Endodermal cell (in vitro differentiated cells): ENCODE measurements around the gene LINC01488. TPM values are rescaled to one million over a fixed set of nuclear protein-coding genes. Genes with fewer than 3 reads are reported as not detected.

Experiments used
- DNase-seq: peaks from one replicate; pipeline ENCODE4 v3.0.0-alpha.2; 2017
- H3K27ac ChIP-seq: 2 replicates; pipeline ENCODE4 v1.5.1; 2013; ENCODE audit warnings: mild to moderate bottlenecking, low read depth, low read length, moderate library complexity
- H3K27me3 ChIP-seq: 2 replicates; pipeline ENCODE4 v1.6.1; 2013; ENCODE audit warnings: mild to moderate bottlenecking, low read length, moderate library complexity; ENCODE audit not compliant: insufficient read depth, control insufficient read depth, poor library complexity, severe bottlenecking
- H3K36me3 ChIP-seq: 2 replicates; pipeline ENCODE4 v1.7.0; 2013; ENCODE audit warnings: mild to moderate bottlenecking, low read length, moderate library complexity; ENCODE audit not compliant: control insufficient read depth, insufficient read depth
- H3K4me1 ChIP-seq: one replicate; pipeline ENCODE4 v1.7.0; 2013; ENCODE audit warnings: low read length; ENCODE audit not compliant: control insufficient read depth, insufficient read depth
- H3K4me3 ChIP-seq: 2 replicates; pipeline ENCODE4 v1.5.1; 2013; ENCODE audit warnings: mild to moderate bottlenecking, low read length, moderate library complexity
- H3K9ac ChIP-seq: 2 replicates; pipeline ENCODE4 v1.6.1; 2013; ENCODE audit warnings: mild to moderate bottlenecking, low read length, moderate library complexity; ENCODE audit not compliant: poor library complexity, severe bottlenecking; ENCODE audit errors: extremely low read depth
- H3K9me3 ChIP-seq: 2 replicates; pipeline ENCODE4 v1.6.1; 2013; ENCODE audit warnings: mild to moderate bottlenecking, low read length, moderate library complexity; ENCODE audit not compliant: control insufficient read depth
- H3K27ac Mint-ChIP-seq: 2 replicates; pipeline ENCODE4 v1.8.0; 2020; ENCODE audit warnings: mixed read lengths
- H3K27me3 Mint-ChIP-seq: 2 replicates; pipeline ENCODE4 v1.8.0; 2021; ENCODE audit warnings: mild to moderate bottlenecking, mixed read lengths; ENCODE audit not compliant: insufficient read depth
- H3K36me3 Mint-ChIP-seq: 2 replicates; pipeline ENCODE4 v1.8.0; 2020; ENCODE audit warnings: low read depth, mixed read lengths
- H3K4me1 Mint-ChIP-seq: 2 replicates; pipeline ENCODE4 v1.8.0; 2020; ENCODE audit warnings: mixed read lengths
- H3K4me3 Mint-ChIP-seq: 2 replicates; pipeline ENCODE4 v1.8.0; 2020; ENCODE audit warnings: mild to moderate bottlenecking, moderate library complexity, mixed read lengths
- H3K9me3 Mint-ChIP-seq: 2 replicates; pipeline ENCODE4 v1.8.0; 2020; ENCODE audit warnings: mild to moderate bottlenecking, mixed read lengths
- CTCF ChIP-seq: fragments of 200-600 bp; sonication (generic); conservative IDR thresholded peaks from 2 replicates; pipeline ENCODE4 v1.5.0; 2021; ENCODE audit warnings: antibody characterized with exemption, mild to moderate bottlenecking
- WGBS, 2 experiments: methylation state at CpG; one replicate each; pipeline versions ENCODE4 v1.1.5 to v1.1.7; 2013; ENCODE audit warnings: missing lambda C conversion rate in 2 of 2, mixed read lengths in 1 of 2; ENCODE audit not compliant: insufficient coverage in 1 of 2, insufficient read length in 1 of 2; 5-methylcytosine and 5-hydroxymethylcytosine counted together
- total RNA-seq, 2 donors: library from RNA; stranded (reverse); fragmentation: NEBNext Ultra II Directional in 1 of 2; extraction: Animal tissue kit (Norgen Biotek cat#: 25700) in 1 of 2; gene quantifications; 2 replicates in 1 of 2; 3 replicates in 1 of 2; pipeline ENCODE4 v1.2.1, GENCODE V29; 2021

Gene LINC01488
- total RNA-seq, 2 donors from 2014 or later, result not detected

- no peak for TF ChIP-seq CTCF
- no peak for DNase-seq
- no peaks in the 10 kb centered on the region for H3K9me3 ChIP-seq
- H3K36me3 ChIP-seq, result no peaks in the 10 kb centered on the region
- H3K27me3 ChIP-seq, result no peaks in the 10 kb centered on the region
- no peak overlapping the region for H3K9ac ChIP-seq
- H3K4me3 ChIP-seq, result no peak overlapping the region
- 90 to 95% methylated on average over 16 to 19 of the region's 19 CpGs for WGBS, 2 experiments
- Mint-ChIP-seq H3K4me1 (no peaks in the 10 kb centered on the region), H3K36me3 (no peaks in the 10 kb centered on the region), H3K9me3 (peaks cover 6% of the 10 kb centered on the region), H3K27me3 (peaks cover 12% of the 10 kb centered on the region), H3K27ac (no peak overlapping the region), H3K4me3 (no peak overlapping the region)
- H3K4me1 ChIP-seq, result no peaks in the 10 kb centered on the region
- H3K27ac ChIP-seq, result no peak overlapping the region
Measured at GRCh38 chr11:69462106-69462951, 19.1 kb upstream of the LINC01488 start.

- no peaks in the 10 kb centered on the region for H3K36me3 ChIP-seq
- H3K4me1 ChIP-seq, result no peaks in the 10 kb centered on the region
- 79 to 87% methylated on average over 10 to 14 of the region's 14 CpGs for WGBS, 2 experiments
- H3K4me1 Mint-ChIP-seq, result no peaks in the 10 kb centered on the region
- H3K27me3 ChIP-seq, result no peaks in the 10 kb centered on the region
- H3K9me3 ChIP-seq, result no peaks in the 10 kb centered on the region
- TF ChIP-seq CTCF, result no peak
- H3K4me3 Mint-ChIP-seq, result no peak overlapping the region
- H3K9ac ChIP-seq, result no peak overlapping the region
- H3K27ac ChIP-seq, result peak overlapping the region; percentile 58
- H3K36me3 Mint-ChIP-seq, result no peaks in the 10 kb centered on the region
- DNase-seq, result no peak
- H3K4me3 ChIP-seq, result no peak overlapping the region
- H3K27ac Mint-ChIP-seq, result no peak overlapping the region
- peaks cover 13% of the 10 kb centered on the region for H3K27me3 Mint-ChIP-seq
- H3K9me3 Mint-ChIP-seq, result peaks cover 6% of the 10 kb centered on the region
Measured at GRCh38 chr11:69463181-69463994, 18.1 kb upstream of the LINC01488 start.

GRCh38 chr11:69463995-69464960, 17.2 kb upstream of the LINC01488 start:
- H3K36me3 ChIP-seq, result no peaks in the 10 kb centered on the region
- no peak overlapping the region for H3K27ac Mint-ChIP-seq
- H3K27me3 ChIP-seq, result no peaks in the 10 kb centered on the region
- DNase-seq, result no peak
- H3K9ac ChIP-seq, result no peak overlapping the region
- no peak overlapping the region for H3K4me3 ChIP-seq
- no peaks in the 10 kb centered on the region for H3K9me3 ChIP-seq
- no peak for TF ChIP-seq CTCF
- peaks cover 15% of the 10 kb centered on the region for H3K27me3 Mint-ChIP-seq
- H3K4me1 ChIP-seq, result no peaks in the 10 kb centered on the region
- no peak overlapping the region for H3K4me3 Mint-ChIP-seq
- no peaks in the 10 kb centered on the region for H3K4me1 Mint-ChIP-seq
- peaks cover 6% of the 10 kb centered on the region for H3K9me3 Mint-ChIP-seq
- 92 to 95% methylated on average over 6 to 16 of the region's 16 CpGs for WGBS, 2 experiments
- H3K27ac ChIP-seq, result peak overlapping the region; percentile 58
- no peaks in the 10 kb centered on the region for H3K36me3 Mint-ChIP-seq
